ENCODE data around the gene GMDS. TPM values are rescaled to one million over a fixed set of nuclear protein-coding genes. Genes with fewer than 3 reads are reported as not detected.

GMDS gene
- total RNA-seq, 4 donors from 2014 or later = 8.7 to 23.1 (median 18.4) TPM

DNA sequence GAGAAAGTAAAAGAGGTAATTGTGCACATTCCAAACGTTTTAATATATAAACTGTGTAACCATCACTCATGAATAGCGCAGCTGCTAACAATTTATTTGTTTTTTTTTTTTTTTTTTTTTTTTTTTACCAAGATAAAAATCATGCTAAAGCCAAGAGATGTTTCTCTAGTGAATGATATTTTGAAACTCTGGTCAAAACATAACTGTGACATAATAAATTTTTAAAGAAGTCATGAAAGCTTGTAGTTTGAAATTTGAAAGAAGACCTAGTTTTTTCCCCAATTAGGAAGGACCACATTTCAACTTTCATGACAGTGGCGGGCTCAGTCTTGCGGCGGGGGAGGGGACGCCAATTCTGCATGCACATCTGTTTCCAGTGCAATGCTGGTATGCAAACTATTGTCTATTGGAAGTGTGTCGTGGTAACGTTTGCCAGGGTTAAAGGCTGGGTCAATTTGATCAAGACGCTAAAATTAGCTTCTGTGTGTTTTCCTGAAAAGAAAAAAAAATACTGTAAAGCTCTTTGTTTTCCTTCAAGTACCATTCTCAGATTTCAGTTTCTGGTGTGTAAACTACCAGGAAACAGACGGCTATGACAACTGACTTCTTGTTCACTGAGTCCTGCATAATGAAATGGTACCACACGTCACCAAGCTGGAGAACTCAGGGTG, 423.8 kb downstream of the GMDS start:
- WGBS, 2 donors = 25 to 42% methylated on average over 11 of the region's 11 CpGs
- no peak overlapping the region for H3K4me3 ChIP-seq (ENCODE audit: low read depth, poor library complexity, severe bottlenecking)
- no peak for DNase-seq (ENCODE audit: low spot score in 2 of 2)
- intact Hi-C loops (cut with DNase I; ENCODE audit: low total_unique reads) = no loop called here
- no peak for TF ChIP-seq POLR2A (IDR thresholded peaks at IDR 0.05)
- TF ChIP-seq, protein P1, sequence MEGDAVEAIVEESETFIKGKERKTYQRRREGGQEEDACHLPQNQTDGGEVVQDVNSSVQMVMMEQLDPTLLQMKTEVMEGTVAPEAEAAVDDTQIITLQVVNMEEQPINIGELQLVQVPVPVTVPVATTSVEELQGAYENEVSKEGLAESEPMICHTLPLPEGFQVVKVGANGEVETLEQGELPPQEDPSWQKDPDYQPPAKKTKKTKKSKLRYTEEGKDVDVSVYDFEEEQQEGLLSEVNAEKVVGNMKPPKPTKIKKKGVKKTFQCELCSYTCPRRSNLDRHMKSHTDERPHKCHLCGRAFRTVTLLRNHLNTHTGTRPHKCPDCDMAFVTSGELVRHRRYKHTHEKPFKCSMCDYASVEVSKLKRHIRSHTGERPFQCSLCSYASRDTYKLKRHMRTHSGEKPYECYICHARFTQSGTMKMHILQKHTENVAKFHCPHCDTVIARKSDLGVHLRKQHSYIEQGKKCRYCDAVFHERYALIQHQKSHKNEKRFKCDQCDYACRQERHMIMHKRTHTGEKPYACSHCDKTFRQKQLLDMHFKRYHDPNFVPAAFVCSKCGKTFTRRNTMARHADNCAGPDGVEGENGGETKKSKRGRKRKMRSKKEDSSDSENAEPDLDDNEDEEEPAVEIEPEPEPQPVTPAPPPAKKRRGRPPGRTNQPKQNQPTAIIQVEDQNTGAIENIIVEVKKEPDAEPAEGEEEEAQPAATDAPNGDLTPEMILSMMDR (IDR thresholded peaks at IDR 0.05) = no peak

DNA sequence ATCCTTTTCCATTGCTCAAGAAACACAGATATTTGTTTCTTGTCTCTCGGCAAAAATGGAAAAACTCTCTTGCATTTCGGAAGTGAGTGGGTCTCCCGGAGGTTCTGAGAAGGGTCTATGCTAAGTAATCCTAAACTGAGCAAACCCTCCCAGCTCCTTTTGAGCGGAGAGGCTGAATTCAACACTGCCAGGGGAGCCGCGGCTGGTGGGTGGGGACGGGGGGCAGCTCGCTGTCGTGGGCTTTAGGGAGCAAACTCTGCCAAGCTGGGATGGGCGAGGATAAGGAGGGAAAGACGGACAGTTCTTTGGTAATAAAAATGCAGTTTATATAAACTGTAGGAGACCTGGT, 424.3 kb downstream of the GMDS start:
- H3K4me3 ChIP-seq (ENCODE audit: low read depth, poor library complexity, severe bottlenecking) = no peak overlapping the region
- intact Hi-C loops (cut with DNase I; ENCODE audit: low total_unique reads) = no loop called here
- no peak for DNase-seq (ENCODE audit: low spot score in 2 of 2)
- WGBS, 2 donors = 46 to 53% methylated on average over 11 of the region's 11 CpGs
- TF ChIP-seq, protein P1 (IDR thresholded peaks at IDR 0.05) = no peak

DNA sequence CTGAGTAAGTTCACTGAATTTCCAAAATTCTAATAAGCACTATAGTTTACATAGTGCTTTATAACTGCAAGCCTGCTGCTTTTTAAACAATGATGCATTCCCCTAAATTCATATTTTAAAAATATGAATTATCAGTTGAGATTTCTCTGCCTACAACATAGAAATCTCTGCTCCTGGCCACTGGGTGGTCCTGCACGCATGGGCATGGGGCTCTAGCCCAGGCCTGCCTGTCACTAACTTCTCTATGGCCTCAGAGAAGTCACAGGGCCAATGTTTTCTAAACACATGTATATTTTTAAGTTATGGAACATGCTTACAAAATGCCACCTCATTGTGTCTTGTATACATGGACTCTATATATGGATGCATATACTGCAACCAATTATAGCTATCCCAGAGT, 424.7 kb downstream of the GMDS start:
- intact Hi-C loops (cut with DNase I; ENCODE audit: low total_unique reads) = no loop called here
- no peak overlapping the region for H3K4me3 ChIP-seq (ENCODE audit: low read depth, poor library complexity, severe bottlenecking)
- 82 to 96% methylated on average over 1 of the region's 1 CpG for WGBS, 2 donors
- DNase-seq (ENCODE audit: low spot score in 2 of 2) = no peak
- no peak for TF ChIP-seq POLR2A (IDR thresholded peaks at IDR 0.05)
- TF ChIP-seq, protein P1 (IDR thresholded peaks at IDR 0.05) = no peak

DNA sequence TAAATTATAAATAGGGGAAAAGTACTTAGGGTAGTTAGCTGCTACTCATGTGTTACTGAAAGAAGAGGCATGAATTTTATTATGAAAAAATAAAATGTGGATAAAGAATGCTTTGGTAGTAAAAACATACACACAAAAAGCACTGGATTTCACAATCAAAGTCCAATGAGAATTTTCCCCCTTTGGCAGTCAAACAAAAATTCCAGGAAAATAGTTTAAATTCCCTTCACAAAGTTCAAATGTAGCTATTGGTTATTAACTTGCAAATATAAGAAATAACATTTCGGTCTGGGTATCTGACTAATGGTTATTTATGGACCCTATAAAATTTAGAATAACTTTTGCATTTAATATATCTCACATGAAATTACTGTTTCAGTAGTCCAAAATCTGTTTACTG, 425.2 kb downstream of the GMDS start:
- TF ChIP-seq, protein P1 (IDR thresholded peaks at IDR 0.05) = no peak
- no peak for TF ChIP-seq POLR2A (IDR thresholded peaks at IDR 0.05)
- no peak for DNase-seq (ENCODE audit: low spot score in 2 of 2)
- intact Hi-C loops (cut with DNase I; ENCODE audit: low total_unique reads) = no loop called here
- WGBS, 2 donors = 63 to 67% methylated on average over 1 of the region's 1 CpG
- no peak overlapping the region for H3K4me3 ChIP-seq (ENCODE audit: low read depth, poor library complexity, severe bottlenecking)

DNA sequence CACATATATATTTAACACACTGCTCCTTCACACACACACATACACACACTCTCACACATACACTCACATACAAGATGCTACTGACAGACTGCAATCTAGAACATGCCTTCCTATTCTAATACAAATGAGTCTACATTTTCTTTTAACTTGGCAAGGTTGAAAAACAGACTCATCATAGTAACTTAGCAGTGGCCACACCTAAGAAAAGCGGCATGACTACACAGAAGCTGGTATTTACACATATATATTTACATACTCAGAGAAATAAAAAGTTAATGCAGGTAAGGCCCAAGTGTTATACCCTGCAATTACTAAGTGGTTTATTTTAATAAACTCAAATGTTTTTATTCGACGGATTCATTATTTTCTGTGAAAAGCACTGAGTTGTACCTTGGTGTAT, 426.4 kb downstream of the GMDS start:
- no peak for DNase-seq (ENCODE audit: low spot score in 2 of 2)
- 64 to 74% methylated on average over 3 of the region's 3 CpGs for WGBS, 2 donors
- H3K4me3 ChIP-seq (ENCODE audit: low read depth, poor library complexity, severe bottlenecking) = no peak overlapping the region
- TF ChIP-seq POLR2A (IDR thresholded peaks at IDR 0.05) = no peak
- TF ChIP-seq, protein P1 (IDR thresholded peaks at IDR 0.05) = no peak
- intact Hi-C loops (cut with DNase I; ENCODE audit: low total_unique reads) = no loop called here
